Measurements from ENCODE around the gene PRDM10. TPM values are rescaled to one million over a fixed set of nuclear protein-coding genes. Genes with fewer than 3 reads are reported as not detected.

The PRDM10 gene
- total RNA-seq, 4 donors from 2014 or later: 7.8 to 18.6 (median 9.7) TPM

DNA sequence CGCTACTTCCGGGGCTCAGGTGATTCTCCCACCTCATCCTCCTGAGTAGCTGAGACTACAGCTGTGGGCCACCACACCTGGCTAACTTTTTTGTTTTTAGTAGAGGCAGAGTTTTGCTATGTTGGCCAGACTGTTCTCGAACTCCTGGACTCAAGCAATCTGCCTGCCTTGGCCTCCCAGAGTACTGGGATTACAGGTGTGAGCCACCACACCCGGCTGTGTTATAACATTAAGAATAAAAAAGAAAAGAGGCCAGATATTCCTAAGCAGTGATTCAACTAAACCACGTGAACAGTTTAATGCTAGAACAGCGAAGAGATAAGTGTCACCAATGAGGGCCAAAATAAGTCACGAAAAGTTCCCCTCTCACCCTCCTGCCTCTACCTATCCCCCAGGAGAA lies 3.7 kb downstream of the PRDM10 start:
- DNase-seq: no peak
- TF ChIP-seq, protein P1, sequence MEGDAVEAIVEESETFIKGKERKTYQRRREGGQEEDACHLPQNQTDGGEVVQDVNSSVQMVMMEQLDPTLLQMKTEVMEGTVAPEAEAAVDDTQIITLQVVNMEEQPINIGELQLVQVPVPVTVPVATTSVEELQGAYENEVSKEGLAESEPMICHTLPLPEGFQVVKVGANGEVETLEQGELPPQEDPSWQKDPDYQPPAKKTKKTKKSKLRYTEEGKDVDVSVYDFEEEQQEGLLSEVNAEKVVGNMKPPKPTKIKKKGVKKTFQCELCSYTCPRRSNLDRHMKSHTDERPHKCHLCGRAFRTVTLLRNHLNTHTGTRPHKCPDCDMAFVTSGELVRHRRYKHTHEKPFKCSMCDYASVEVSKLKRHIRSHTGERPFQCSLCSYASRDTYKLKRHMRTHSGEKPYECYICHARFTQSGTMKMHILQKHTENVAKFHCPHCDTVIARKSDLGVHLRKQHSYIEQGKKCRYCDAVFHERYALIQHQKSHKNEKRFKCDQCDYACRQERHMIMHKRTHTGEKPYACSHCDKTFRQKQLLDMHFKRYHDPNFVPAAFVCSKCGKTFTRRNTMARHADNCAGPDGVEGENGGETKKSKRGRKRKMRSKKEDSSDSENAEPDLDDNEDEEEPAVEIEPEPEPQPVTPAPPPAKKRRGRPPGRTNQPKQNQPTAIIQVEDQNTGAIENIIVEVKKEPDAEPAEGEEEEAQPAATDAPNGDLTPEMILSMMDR (IDR thresholded peaks at IDR 0.05): no peak
- TF ChIP-seq POLR2A (IDR thresholded peaks at IDR 0.05): no peak
- no peaks in the 10 kb centered on the region for H3K27me3 ChIP-seq
- no peaks in the 10 kb centered on the region for H3K36me3 ChIP-seq
- intact Hi-C loops (cut with DNase I): loop anchor here (10.0 kb wide), 1 partner anchor 136 kb away; no protein-coding TSS in a partner anchor
- no peaks in the 10 kb centered on the region for H3K9me3 ChIP-seq
- H3K4me1 ChIP-seq: peaks cover 10 to 19% of the 10 kb centered on the region in 2 donors
- 91 to 98% methylated on average over 7 of the region's 7 CpGs for WGBS, 2 donors
- H3K4me3 ChIP-seq (replicated peaks in 1 of 3): no peak overlapping the region
- no peak overlapping the region for H3K27ac ChIP-seq

DNA sequence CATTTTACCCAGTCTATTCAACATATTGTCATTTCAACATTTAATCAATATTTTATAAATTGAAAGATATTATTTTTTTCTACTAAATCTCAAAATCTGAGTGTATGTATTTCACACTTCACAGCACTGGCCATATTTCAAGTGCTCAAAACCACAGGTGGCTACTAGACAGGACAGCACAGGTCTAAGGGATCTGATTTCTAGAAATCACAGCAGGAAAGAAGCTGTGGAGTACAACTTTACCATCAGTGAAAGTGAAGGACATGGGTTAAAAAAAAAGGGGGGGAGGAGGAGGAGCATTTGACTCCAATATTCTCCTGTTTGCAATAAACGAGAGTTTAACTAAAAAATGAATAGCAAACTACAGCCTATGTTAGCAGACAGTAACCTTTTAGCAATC lies 4.5 kb downstream of the PRDM10 start:
- DNase-seq: no peak
- no peak overlapping the region for H3K27ac ChIP-seq
- intact Hi-C loops (cut with DNase I): loop anchor here (10.0 kb wide), 1 partner anchor 137 kb away; no protein-coding TSS in a partner anchor
- WGBS, 2 donors: 39 to 50% methylated on average over 1 of the region's 1 CpG
- H3K36me3 ChIP-seq: no peaks in the 10 kb centered on the region
- H3K4me1 ChIP-seq: peaks cover 8 to 15% of the 10 kb centered on the region in 2 donors
- H3K9me3 ChIP-seq: no peaks in the 10 kb centered on the region
- TF ChIP-seq POLR2A (IDR thresholded peaks at IDR 0.05): no peak
- TF ChIP-seq, protein P1 (IDR thresholded peaks at IDR 0.05): no peak
- H3K4me3 ChIP-seq (replicated peaks in 1 of 3): no peak overlapping the region
- H3K27me3 ChIP-seq: no peaks in the 10 kb centered on the region

DNA sequence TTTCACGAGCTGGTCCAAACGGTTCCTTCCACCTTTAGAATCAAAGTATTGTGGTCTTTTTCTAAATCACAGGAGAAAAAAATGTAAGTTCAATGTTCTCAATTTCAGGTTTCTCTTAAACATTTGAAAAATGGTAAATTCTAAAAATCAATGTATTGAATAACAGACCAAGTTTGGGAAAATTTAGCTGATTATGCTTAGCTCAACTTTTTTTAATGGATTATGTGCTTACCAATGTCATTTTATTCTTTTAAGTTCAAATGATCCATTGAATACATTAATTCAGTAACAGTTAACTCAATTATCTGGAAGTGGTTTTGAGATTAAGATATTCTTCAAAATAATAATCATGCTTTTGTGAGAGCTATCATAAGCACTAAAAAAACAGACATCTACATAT lies 5.1 kb downstream of the PRDM10 start:
- Histone ChIP-seq H3K36me3 (no peaks in the 10 kb centered on the region), H3K27ac (no peak overlapping the region), H3K27me3 (no peaks in the 10 kb centered on the region), H3K9me3 (no peaks in the 10 kb centered on the region), H3K4me1 (peaks cover 8 to 21% of the 10 kb centered on the region in 2 donors), H3K4me3 (replicated peaks in 1 of 3) (no peak overlapping the region)
- DNase-seq: no peak
- WGBS, 2 donors: 94 to 95% methylated on average over 2 of the region's 2 CpGs
- TF ChIP-seq, protein P1 (IDR thresholded peaks at IDR 0.05): no peak
- no peak for TF ChIP-seq POLR2A (IDR thresholded peaks at IDR 0.05)
- intact Hi-C loops (cut with DNase I): loop anchor here (10.0 kb wide), 1 partner anchor 137 kb away; no protein-coding TSS in a partner anchor

DNA sequence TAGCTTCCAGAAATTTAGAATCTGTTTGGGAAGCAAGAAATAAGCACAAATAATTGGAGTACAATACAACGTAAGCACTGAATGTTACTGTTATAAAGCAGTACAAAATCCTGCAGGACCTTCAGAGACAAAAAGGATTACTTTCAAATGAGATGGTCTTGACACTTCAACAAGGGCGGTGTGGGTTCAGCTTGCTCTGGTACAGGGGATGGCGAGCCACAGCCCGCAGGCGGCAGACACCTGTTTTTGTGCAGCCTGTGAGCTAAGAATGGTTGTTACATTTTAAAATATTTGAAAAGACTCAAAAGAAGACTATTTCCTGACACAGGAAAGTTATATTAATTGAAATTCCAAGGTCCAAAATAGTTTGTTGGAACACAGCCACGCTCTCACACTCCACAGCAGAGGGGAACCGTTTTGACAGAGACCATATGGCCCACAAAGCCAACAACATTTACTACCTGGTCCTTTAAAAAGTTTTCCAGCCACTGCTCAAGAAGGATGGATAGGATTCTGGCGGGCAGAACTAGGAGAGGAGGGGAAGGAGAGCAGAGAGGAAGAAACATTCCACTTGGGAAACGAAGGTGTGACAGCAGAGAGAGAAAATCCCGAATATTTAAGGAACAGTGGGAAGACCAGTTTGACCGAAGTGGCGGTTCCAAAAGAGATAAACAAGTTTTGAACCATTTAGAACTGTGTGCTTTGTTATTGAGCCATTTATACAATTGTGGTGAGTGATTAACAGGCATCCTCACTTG lies 6.3 kb downstream of the PRDM10 start:
- no peak overlapping the region for H3K4me3 ChIP-seq (replicated peaks in 1 of 3)
- no peaks in the 10 kb centered on the region for H3K27me3 ChIP-seq
- no peak for DNase-seq
- TF ChIP-seq, protein P1 (IDR thresholded peaks at IDR 0.05): no peak
- no peak for TF ChIP-seq POLR2A (IDR thresholded peaks at IDR 0.05)
- intact Hi-C loops (cut with DNase I): loop anchor here (10.0 kb wide), 1 partner anchor 139 kb away; no protein-coding TSS in a partner anchor
- H3K9me3 ChIP-seq: no peaks in the 10 kb centered on the region
- peaks cover 6 to 25% of the 10 kb centered on the region in 2 donors for H3K4me1 ChIP-seq
- H3K36me3 ChIP-seq: no peaks in the 10 kb centered on the region
- WGBS, 2 donors: 73 to 77% methylated on average over 12 of the region's 12 CpGs
- no peak overlapping the region for H3K27ac ChIP-seq

DNA sequence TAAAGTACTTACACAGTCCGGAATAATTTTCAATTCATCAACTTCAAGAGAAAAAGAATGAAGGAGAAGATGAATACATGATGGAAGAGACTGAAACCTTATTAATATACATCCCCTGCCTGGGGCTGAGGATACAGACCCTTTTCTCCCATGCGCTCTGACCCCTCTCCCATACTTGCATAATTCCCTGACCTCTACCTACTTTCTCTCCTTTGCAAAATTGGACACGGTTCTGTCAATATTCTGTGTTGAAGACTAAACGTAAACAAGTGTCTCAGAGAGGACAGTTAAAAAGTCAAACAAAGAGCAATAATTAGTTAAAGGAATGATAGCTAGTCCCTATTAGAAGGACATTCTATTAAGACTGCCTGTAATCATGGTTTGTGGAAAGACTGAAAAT lies 7.5 kb downstream of the PRDM10 start:
- Histone ChIP-seq H3K36me3 (no peaks in the 10 kb centered on the region), H3K27ac (no peak overlapping the region), H3K27me3 (no peaks in the 10 kb centered on the region), H3K4me3 (replicated peaks in 1 of 3) (no peak overlapping the region), H3K9me3 (no peaks in the 10 kb centered on the region), H3K4me1 (peaks cover 0 to 15% of the 10 kb centered on the region in 2 donors)
- intact Hi-C loops (cut with DNase I): loop anchor here (10.0 kb wide), 1 partner anchor 140 kb away; no protein-coding TSS in a partner anchor
- WGBS, 2 donors: 85 to 97% methylated on average over 4 of the region's 4 CpGs
- TF ChIP-seq, protein P1 (IDR thresholded peaks at IDR 0.05): no peak
- no peak for TF ChIP-seq POLR2A (IDR thresholded peaks at IDR 0.05)
- no peak for DNase-seq
